CD4-positive, alpha-beta T cell treated with Interleukin-4 for 1 hour (primary cell): ENCODE results near the gene R3HDM4.
"Not testable (repeated sequence)": the region's sequence is repeated elsewhere in the genome, so short reads cannot be mapped to it uniquely, and the experiment has no call there.

ENCODE experiments used
- DNase-seq, 2 donors: peaks; one replicate each; pipeline ENCODE4 v3.0.0-alpha.2; 2020 to 2022

R3HDM4 gene

GRCh38 chr19:853614-854220 lies 59.3 kb downstream of the R3HDM4 start:
- not testable (repeated sequence) for DNase-seq

- no peak for DNase-seq
Measured at GRCh38 chr19:853014-853585, 59.9 kb downstream of the R3HDM4 start.

- DNase-seq: no peak
Measured at GRCh38 chr19:852136-853013, 60.6 kb downstream of the R3HDM4 start, which contains the start of gene ELANE. TSS of gene ELANE (plus strand) at chr19:852303. CDS start at chr19:852329, 26 bp downstream.

- DNase-seq: no peak
Measured at GRCh38 chr19:850979-851335, 62.1 kb downstream of the R3HDM4 start.

GRCh38 chr19:850221-850978 lies 62.6 kb downstream of the R3HDM4 start:
- no peak for DNase-seq

GRCh38 chr19:849195-849594 lies 63.8 kb downstream of the R3HDM4 start:
- DNase-seq: not testable (repeated sequence)

GRCh38 chr19:848386-848921 lies 64.6 kb downstream of the R3HDM4 start:
- DNase-seq: no peak
